Activated CD4-positive, alpha-beta T cell treated with anti-CD3 and anti-CD28 coated beads for 1 hour (primary cell): ENCODE measurements around the gene MVP.

ENCODE experiments used
- DNase-seq: peaks from one replicate; pipeline ENCODE4 v3.0.0-alpha.2; 2020

MVP gene

DNA sequence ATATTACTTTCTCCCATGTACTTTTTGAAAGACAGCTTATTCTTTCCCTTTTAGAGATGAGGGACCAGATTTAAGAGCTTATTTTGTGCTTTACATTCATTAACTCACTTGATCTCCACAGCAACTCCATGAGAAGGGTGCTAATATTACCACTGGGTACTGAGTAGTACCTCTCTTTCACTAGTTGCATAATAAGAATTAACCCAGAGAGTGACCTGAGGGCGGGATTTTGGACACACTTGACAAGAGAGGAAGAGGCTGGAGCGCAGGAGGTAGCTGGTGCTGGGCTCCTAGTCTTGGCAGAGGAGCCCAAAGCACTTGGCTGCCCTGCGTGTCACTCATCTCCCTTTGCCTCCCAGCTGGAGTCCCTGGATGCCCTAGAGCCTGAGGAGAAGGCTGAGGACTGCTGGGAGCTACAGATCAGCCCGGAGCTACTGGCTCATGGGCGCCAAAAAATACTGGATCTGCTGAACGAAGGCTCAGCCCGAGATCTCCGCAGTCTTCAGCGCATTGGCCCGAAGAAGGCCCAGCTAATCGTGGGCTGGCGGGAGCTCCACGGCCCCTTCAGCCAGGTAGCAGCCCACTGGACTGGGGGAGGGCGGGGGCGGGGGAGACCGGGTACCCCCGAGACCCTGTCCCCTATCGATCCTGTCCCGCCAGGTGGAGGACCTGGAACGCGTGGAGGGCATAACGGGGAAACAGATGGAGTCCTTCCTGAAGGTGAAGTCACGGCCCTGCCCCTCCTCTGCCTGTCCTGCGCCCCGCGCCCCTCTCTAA, 15.6 kb upstream of the MVP start:
- DNase-seq = no peak

DNA sequence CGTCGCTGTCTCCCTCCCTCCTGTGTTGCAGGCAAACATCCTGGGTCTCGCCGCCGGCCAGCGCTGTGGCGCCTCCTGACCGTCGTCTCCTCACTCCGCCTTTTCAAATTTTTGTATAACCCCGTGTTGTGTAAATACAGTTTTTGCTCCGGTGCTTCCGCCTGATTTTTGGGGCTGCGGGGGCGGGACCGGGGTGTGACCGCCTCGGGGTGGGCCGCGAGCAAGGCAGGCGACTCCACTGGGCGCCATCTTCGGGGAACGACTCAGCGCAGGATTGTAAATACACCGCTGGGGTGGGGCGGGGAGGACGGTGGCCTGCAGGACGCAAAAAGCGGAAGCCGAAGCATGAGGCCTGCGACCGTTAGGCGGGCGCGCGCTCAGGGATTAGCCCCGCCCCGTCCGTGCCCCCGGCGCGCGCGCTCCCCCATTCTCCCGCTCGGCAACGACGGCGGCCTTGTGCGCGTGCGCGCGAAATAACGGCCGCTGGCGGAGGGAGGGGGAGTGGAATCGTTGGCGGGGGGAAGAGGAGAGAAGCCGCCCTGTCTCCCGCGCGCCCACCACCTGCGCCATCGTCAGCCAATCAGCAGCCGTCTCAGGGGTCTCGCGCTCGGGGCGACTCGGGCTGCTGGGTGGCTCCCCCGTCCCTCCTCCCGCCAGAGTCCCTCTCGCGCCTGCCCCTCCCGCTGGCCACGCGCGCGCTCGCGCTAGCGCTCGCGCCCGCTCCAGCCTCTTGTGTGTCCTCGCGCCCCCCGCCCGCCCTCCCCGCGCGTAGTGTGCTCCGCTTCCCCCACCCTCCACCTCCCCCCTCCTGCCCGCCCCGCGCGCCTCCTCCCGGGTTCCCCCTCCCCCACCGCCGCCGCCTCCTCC, 14.8 kb upstream of the MVP start:
- peak; percentile 97 for DNase-seq

DNA sequence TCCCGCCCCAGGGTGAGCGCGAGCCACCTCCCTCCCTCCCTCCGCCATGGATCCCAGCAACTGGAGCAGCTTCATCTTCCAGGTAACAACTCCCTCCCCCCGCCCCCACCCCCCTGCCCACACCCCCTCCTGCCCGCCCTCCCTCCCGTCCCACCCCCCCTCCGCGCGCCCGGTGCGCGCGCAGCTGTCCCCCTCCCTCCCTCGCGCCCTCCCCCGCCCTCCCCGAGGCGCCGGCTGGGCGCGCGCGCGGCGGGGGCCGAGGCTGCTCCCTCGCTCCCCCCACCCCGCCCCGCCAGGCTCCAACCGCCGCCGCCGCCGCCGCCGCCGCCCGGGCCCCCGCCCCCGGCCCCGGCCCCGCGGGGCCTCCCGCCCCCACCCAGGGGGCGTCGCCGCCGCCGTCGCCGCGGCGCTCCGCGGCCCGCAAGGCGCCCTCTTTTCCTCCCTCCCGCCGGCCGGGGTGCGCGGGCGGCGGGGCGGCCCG, 14.1 kb upstream of the MVP start, which contains the start of gene MAZ:
MAZ (plus strand) TSS at position 431 of the 481 bp plus-strand sequence. CDS start 173 bp downstream, outside the sequence.
- DNase-seq = peak; percentile 61

DNA sequence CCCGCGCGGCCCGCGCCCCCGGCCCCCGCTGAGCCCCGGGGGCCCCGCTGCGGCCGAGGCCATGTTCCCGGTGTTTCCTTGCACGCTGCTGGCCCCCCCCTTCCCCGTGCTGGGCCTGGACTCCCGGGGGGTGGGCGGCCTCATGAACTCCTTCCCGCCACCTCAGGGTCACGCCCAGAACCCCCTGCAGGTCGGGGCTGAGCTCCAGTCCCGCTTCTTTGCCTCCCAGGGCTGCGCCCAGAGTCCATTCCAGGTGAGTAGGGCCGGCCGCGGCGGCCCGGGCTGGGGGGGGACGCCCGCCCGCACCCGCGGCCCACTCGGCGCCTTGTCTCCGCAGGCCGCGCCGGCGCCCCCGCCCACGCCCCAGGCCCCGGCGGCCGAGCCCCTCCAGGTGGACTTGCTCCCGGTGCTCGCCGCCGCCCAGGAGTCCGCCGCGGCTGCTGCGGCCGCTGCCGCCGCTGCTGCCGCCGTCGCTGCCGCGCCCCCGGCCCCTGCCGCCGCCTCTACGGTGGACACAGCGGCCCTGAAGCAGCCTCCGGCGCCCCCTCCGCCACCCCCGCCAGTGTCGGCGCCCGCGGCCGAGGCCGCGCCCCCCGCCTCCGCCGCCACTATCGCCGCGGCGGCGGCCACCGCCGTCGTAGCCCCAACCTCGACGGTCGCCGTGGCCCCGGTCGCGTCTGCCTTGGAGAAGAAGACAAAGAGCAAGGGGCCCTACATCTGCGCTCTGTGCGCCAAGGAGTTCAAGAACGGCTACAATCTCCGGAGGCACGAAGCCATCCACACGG, 13.4 kb upstream of the MVP start:
- no peak for DNase-seq

DNA sequence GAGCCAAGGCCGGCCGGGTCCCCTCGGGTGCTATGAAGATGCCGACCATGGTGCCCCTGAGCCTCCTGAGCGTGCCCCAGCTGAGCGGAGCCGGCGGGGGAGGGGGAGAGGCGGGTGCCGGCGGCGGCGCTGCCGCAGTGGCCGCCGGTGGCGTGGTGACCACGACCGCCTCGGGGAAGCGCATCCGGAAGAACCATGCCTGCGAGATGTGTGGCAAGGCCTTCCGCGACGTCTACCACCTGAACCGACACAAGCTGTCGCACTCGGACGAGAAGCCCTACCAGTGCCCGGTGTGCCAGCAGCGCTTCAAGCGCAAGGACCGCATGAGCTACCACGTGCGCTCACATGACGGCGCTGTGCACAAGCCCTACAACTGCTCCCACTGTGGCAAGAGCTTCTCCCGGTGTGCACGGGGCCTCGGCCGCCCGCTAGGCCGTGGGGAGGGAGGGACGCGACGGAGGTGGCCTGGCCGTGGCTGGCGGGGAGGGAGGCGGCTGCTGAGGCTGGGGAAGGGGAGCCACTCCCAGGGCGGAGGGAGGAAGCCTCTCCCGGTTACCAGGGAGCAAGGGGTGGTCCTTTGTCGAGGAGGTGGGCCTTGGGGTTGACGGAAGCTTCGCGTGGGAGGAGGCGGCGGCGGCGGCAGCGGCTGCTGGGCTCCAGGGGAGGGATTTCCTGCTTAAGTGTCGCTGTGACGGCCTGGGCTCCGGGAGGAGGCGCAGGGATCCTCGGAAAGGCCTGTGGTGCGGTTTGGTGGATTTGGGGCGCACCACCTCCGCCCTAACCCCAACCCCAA, 12.6 kb upstream of the MVP start:
- peak; percentile 78 for DNase-seq

DNA sequence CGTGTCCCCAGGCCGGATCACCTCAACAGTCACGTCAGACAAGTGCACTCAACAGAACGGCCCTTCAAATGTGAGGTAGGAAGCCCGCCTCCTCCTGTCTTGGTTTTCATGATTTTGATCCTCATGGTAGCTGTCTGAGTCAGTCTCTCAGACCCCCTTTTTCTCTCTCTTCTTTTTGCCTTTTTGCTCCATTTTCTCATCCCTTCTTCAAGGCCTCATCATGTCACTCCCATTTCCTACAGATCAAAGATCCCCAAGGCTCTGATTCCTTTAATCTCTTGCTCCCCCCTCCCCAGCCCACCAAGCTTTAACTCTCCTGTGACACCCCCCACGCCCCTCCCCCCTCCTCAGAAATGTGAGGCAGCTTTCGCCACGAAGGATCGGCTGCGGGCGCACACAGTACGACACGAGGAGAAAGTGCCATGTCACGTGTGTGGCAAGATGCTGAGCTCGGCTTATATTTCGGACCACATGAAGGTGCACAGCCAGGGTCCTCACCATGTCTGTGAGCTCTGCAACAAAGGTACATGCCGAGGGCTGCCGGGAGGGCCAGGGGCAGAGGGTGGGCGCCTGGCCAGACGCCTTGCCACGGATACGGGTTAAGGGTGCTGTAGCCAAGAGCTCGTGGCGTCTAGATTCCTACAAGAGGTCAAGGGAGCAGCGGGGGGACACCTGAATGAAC, 11.9 kb upstream of the MVP start:
- DNase-seq = no peak

DNA sequence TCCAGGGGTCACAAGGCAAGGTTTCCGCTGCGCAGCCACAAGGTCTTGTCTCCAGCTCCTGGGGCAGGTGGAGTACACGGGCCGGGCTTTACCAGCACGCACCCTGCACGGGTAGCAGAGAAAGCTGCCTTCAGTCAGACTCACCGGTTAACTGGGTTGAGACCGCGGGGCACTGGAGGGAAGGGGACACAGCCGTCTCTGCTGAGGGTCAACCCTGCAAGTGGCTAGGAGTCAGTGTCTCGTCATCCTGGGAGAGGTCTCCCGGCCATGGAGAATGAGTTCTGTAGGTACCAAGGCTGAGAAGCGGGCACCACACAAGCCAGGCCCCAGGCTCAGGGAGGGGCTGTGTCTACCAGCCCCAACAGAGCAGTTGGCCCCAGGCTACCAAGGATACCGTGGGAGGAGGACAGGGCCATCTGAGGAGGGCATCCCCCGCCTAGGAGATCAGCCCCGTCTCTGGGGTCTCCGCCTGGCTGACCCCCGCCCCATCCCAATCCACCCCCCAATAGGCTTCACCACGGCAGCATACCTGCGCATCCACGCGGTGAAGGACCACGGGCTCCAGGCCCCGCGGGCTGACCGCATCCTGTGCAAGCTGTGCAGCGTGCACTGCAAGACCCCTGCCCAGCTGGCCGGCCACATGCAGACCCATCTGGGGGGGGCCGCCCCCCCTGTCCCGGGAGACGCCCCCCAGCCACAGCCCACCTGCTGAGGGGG, 11.1 kb upstream of the MVP start:
- DNase-seq = no peak

DNA sequence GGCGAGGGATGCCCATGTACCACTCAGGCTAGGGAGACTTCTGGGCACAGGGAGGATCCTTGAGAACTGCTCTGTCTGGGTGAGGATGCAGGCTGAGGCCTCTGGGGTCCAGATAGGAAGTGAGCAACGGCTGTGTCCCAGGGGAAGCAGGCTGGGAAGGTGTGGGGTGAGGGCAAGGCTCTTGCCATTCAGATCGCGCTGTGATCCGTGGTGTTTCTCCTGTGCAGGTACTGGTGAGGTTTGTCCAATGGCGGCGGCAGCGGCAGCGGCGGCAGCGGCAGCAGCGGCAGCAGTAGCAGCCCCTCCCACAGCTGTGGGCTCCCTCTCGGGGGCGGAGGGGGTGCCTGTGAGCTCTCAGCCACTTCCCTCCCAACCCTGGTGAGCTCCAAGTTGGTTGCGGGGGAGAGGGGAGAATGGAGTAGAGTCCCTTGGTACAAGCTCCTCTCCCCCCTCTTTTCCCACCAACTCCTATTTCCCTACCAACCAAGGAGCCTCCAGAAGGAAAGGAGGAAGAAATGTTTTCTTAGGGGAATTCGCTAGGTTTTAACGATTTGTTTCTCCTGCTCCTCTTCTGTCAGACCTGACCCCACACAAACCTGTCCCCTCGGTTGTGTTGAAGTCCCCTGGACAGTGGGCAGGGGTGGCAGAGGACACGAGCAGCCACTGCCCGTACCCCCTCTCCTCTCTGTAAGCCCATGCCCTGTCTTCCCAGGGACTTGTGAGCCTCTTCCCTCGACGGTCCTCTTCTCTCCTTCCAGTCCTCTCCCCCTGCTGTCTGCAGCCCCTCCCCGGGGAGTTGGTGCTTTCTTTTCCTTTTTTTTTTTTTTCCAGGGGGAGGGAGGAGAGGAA, 10.2 kb upstream of the MVP start:
- DNase-seq = no peak

DNA sequence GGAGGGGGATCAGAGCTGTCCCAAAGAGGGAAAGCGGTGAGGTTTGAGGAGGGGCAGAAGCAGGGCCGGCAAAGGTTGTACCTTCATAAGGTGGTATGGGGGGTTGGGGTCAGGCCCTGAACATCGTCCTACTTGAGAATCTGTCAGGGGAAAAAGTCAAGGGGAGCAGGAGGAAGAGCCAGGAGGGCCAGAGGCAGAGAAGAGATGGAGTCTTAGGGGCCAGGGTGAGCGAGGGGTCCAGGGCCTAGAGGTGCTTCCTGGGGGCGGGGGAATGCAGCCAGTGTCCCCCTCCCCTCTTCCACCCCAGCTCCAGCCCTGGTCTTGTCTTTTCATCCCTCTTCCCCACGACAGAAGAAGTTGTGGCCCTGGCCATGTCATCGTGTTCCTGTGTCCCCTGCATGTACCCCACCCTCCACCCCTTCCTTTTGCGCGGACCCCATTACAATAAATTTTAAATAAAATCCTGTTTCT, 9.5 kb upstream of the MVP start:
- DNase-seq = no peak

DNA sequence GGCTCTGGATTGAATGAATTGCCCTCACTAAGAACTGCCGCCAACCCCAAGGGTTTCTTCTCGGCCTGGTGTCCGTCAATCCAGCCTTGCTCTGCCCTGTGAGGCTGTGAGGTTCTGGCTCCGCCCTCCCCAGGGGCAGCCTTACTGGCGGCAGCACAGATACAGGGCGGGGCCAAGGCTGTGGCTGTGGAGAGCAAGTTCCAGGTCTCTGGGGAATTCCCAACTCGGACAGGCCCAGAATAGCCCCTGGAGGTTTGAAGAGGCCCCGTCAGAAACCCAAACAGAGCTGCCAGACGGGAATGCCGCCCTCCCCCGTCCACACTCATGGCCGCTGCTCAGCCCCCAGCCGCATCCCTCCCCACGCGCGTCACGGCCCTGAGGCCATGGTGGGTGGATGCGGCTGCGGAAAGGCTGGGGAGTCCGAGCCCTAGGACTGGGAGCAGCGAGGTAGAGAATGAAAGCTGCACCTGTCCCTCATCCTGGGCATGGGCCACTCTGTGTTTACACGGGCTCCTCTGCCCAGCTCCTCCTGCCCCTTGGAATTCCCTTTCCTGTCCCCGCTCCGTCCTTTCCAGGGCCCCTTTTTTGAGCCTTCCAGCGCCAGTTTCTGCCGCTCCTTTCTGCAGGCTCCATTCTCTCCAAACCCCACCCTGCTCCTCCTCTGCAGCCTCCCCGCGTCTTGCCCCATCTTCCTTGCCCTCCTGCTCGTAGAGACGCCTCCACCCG, 8.9 kb upstream of the MVP start:
- DNase-seq = peak; percentile 44

DNA sequence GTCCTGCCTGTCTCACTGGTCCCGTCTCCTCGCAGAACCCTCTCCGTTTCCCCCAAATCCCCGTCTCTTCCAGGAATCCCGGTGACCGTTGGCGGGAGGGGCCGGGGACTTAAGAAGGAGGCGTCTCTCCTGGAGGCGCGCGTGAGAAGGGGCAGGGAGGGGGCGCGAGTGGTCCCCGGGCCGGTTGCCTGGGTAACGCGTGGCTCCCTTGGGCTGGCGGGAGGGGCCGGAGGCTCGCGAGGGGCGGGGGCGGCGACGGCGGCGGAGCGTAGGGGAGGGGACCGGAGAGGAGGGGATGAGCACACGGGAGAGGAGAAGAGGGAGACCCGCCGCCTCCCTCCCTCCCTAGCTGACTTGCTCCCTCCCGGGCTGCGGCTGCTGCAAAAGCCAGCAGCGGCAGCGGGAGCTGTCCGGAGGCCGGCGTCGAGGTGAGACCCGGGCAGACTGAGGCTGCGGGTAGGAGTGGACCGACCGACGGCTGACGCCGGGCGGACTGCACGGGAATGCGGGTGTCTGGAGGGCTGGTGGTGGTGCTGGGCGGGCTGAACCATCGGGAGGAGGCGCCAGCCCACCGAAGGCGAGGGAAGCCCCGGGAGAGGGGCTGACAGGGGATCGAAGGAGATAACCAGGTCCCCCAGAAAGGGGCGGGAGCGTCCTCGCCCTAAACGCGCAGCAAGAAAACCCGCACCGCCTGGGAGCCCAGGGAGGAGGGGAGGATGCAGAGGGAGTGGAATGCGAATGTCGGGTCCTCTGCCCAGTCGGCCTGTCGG, 8.2 kb upstream of the MVP start, which contains the start of gene PRRT2:
PRRT2 (plus strand) TSS at position 298 of the 770 bp plus-strand sequence. CDS start 862 bp downstream, outside the sequence.
- DNase-seq = no peak

DNA sequence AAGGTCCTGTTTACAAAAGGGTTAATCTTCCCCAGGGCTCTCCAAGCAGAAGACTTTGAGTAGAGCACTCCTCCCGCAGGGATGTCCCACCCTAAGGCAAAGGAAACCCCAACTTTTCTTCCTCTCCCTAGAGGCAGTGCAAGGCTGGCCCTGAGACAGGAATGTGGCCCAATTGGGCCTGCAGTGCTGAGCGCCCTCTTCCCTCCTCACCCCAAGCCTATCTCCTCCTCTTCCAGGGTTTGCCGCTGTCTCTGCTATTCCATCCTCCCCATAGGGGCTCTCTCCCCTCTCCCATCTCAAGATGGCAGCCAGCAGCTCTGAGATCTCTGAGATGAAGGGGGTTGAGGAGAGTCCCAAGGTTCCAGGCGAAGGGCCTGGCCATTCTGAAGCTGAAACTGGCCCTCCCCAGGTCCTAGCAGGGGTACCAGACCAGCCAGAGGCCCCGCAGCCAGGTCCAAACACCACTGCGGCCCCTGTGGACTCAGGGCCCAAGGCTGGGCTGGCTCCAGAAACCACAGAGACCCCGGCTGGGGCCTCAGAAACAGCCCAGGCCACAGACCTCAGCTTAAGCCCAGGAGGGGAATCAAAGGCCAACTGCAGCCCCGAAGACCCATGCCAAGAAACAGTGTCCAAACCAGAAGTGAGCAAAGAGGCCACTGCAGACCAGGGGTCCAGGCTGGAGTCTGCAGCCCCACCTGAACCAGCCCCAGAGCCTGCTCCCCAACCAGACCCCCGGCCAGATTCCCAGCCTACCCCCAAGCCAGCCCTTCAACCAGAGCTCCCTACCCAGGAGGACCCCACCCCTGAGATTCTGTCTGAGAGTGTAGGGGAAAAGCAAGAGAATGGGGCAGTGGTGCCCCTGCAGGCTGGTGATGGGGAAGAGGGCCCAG, 7.3 kb upstream of the MVP start:
- DNase-seq = no peak

DNA sequence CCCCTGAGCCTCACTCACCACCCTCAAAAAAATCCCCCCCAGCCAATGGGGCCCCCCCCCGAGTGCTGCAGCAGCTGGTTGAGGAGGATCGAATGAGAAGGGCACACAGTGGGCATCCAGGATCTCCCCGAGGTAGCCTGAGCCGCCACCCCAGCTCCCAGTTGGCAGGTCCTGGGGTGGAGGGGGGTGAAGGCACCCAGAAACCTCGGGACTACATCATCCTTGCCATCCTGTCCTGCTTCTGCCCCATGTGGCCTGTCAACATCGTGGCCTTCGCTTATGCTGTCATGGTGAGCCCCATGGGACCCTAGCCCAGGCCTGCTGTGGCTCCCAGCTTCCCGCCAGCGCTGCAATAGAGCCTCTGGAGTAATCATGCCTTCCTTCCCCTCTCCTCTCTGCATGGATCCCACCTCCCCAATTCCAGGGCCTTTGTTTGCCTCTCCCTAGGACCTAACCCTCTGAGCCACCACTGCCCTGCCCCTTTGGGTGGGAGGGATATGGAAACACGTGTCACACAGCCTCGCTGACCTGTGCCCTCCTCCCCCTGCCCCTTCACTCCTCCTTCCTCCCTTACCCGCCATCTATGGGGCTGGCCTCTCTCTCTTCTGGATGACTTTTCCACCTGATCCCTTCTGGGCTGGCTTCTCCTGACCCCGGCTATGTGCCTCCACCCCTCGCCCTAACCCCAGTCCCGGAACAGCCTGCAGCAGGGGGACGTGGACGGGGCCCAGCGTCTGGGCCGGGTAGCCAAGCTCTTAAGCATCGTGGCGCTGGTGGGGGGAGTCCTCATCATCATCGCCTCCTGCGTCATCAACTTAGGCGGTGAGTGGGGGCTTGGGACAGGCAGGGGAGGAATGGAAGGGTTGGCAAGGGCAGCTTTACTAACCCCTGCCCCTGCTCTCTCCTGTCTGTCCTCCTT, 6.4 kb upstream of the MVP start:
- no peak for DNase-seq

DNA sequence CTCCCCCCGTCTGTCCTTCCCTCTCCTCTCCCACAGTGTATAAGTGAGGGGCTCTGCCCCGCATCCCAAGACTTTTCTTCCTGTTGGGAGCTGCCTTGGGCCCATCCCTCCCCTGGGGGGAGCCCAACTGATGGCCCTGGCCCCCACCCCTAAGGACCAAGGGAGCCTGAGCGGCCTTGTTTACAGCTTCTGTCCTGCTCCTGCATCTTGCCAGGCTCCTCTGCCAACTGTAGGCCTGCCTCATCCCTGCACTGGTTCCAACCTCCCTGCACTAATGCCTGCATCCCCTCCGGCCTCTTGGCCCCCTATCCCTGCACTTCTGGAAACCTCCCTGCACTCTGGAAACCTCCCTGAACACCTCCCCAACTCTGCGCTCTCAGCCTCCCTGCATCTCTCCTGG, 5.7 kb upstream of the MVP start:
- no peak for DNase-seq

DNA sequence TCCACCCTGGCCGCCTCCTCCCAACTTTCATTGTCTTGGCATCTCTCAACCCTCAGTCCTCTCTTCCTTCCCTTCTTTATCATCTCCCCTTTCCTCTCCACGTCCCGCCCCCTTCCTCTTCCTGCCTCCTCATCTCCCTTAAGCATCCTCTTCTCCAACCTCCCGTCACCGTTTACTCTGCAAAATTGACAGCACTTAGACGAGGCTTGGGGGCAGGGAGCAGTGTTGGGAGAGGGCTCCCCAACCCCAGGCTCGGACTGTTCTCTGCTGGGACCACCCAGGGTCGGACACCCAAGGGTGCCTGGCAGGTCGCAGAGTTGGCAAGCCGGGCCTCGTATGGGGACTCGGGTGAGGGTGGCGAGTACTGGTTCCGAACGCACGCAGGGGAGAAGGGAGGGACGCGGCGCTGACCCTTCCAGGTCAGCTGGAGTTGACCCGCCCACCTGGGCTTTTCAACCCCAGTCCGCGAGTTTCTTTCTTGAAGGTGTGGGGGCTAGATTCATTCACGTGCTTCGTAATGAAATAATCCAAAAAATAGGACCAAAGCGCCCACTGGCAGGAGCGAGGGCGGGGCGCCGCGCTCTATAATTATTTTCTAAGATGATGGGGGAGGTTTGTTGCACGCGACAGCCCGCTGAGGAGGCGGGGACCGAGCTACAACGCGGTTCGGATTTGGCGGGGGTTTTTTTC, 5.1 kb upstream of the MVP start:
- no peak for DNase-seq
